Mammary epithelial cell (primary cell): ENCODE measurements around the gene WARS2.

Experiments
- CTCF ChIP-seq, 2 donors: IDR thresholded peaks in 1 of 2; conservative IDR thresholded peaks in 1 of 2; 2 replicates each; pipeline ENCODE4 v1.5.1; 2011 to 2012; ENCODE audit warnings: inconsistent platforms in 2 of 2, low read length in 2 of 2, mild to moderate bottlenecking in 2 of 2, control low read depth in 1 of 2, low read depth in 1 of 2; ENCODE audit not compliant: insufficient read depth in 1 of 2; ENCODE audit errors: extremely low read depth in 1 of 2
- EZH2 ChIP-seq: IDR thresholded peaks from 2 replicates; pipeline ENCODE4 v1.6.1; 2012; ENCODE audit warnings: low read length, inconsistent platforms, borderline replicate concordance

- TF ChIP-seq CTCF (conservative IDR thresholded peaks at IDR 0.05 in 1 of 2, IDR thresholded peaks at IDR 0.05 in 1 of 2; ENCODE audit: extremely low read depth in 1 of 2, insufficient read depth in 1 of 2, low read depth in 1 of 2, low read length in 2 of 2) (no peak), EZH2 (no peak)
Observed at GRCh38 chr1:119179051-119179450, 38.6 kb upstream of the WARS2 start.
